ENCODE data around the gene NOXRED1. TPM values are rescaled to one million over a fixed set of nuclear protein-coding genes. Genes with fewer than 3 reads are reported as not detected.

NOXRED1 gene
- polyA plus RNA-seq, 2 of the 4 experiments (the other 2 are of a cell fraction) = 0.18 to 0.34 TPM

- ChIA-PET POLR2A (no interaction called here), CTCF (interaction anchor here (0.5 to 1.0 kb wide), 2 partner anchors 12 to 271 kb away, joined by 3 read pairs; no protein-coding TSS in a partner anchor)
- Histone ChIP-seq H3K4me2 (no peak overlapping the region), H3K4me1 (no peaks in the 10 kb centered on the region), H3K27ac (no peak overlapping the region), H3K9me3 (no peaks in the 10 kb centered on the region), H3K4me3 (no peak overlapping the region)
- TF ChIP-seq PHF8 (IDR thresholded peaks at IDR 0.05; ENCODE audit: borderline replicate concordance, low read depth) (no peak), SMC3 (IDR thresholded peaks at IDR 0.05) (no peak), NFE2L2 (conservative IDR thresholded peaks at IDR 0.05; ENCODE audit: low read length) (no peak), RAD21 (conservative IDR thresholded peaks at IDR 0.05 in 1 of 2, IDR thresholded peaks at IDR 0.05 in 1 of 2) (no peak), RNF2 (IDR thresholded peaks at IDR 0.05; ENCODE audit: borderline replicate concordance, low read depth) (no peak), PBX3 (IDR thresholded peaks at IDR 0.05) (no peak), HOXB5 (CRISPR knock-in tag; IDR thresholded peaks at IDR 0.05) (no peak), KDM1A (IDR thresholded peaks at IDR 0.05; ENCODE audit: low read depth) (no peak), MYC (IDR thresholded peaks at IDR 0.05; ENCODE audit: borderline replicate concordance, low read length) (no peak), FOSL2 (IDR thresholded peaks at IDR 0.05) (no peak), FOSL2 (CRISPR knock-in tag; IDR thresholded peaks at IDR 0.05) (no peak), POLR2AphosphoS2 (conservative IDR thresholded peaks at IDR 0.05; ENCODE audit: low read length) (no peak), EHMT2 (IDR thresholded peaks at IDR 0.05; ENCODE audit: low read depth) (no peak), CBX2 (IDR thresholded peaks at IDR 0.05; ENCODE audit: borderline replicate concordance, low read depth) (no peak)
- TF ChIP-seq, protein P1, sequence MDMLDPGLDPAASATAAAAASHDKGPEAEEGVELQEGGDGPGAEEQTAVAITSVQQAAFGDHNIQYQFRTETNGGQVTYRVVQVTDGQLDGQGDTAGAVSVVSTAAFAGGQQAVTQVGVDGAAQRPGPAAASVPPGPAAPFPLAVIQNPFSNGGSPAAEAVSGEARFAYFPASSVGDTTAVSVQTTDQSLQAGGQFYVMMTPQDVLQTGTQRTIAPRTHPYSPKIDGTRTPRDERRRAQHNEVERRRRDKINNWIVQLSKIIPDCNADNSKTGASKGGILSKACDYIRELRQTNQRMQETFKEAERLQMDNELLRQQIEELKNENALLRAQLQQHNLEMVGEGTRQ (IDR thresholded peaks at IDR 0.05) = no peak
- TF ChIP-seq, protein P2, sequence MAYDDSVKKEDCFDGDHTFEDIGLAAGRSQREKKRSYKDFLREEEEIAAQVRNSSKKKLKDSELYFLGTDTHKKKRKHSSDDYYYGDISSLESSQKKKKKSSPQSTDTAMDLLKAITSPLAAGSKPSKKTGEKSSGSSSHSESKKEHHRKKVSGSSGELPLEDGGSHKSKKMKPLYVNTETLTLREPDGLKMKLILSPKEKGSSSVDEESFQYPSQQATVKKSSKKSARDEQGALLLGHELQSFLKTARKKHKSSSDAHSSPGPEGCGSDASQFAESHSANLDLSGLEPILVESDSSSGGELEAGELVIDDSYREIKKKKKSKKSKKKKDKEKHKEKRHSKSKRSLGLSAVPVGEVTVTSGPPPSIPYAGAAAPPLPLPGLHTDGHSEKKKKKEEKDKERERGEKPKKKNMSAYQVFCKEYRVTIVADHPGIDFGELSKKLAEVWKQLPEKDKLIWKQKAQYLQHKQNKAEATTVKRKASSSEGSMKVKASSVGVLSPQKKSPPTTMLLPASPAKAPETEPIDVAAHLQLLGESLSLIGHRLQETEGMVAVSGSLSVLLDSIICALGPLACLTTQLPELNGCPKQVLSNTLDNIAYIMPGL (CRISPR knock-in tag; IDR thresholded peaks at IDR 0.05; ENCODE audit: borderline replicate concordance) = no peak
- TF ChIP-seq, protein P3, sequence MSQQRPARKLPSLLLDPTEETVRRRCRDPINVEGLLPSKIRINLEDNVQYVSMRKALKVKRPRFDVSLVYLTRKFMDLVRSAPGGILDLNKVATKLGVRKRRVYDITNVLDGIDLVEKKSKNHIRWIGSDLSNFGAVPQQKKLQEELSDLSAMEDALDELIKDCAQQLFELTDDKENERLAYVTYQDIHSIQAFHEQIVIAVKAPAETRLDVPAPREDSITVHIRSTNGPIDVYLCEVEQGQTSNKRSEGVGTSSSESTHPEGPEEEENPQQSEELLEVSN (IDR thresholded peaks at IDR 0.05; ENCODE audit: borderline replicate concordance, low read depth) = no peak
- WGBS (ENCODE audit: missing lambda C conversion rate) = 91% methylated on average over 5 of the region's 5 CpGs
- ATAC-seq (no peak), DNase-seq (ENCODE audit: low read depth in 1 of 2, low spot score in 1 of 2) (no peak), FAIRE-seq (no peak)
Observed at GRCh38 chr14:77353469-77354141, 69.7 kb downstream of the NOXRED1 start.

- Histone ChIP-seq H3K4me3 (no peak overlapping the region), H3K4me1 (no peaks in the 10 kb centered on the region), H3K9me3 (no peaks in the 10 kb centered on the region), H3K27ac (no peak overlapping the region), H3K4me2 (no peak overlapping the region)
- ATAC-seq = no peak
- 91% methylated on average over 3 of the region's 3 CpGs for WGBS (ENCODE audit: missing lambda C conversion rate)
- POLR2A ChIA-PET = no interaction called here
- FAIRE-seq = no peak
- CTCF ChIA-PET = interaction anchor here (1.6 kb wide), 1 partner anchor 10 kb away, joined by 5 read pairs; no protein-coding TSS in a partner anchor
- no peak for DNase-seq (ENCODE audit: low read depth in 1 of 2, low spot score in 1 of 2)
- TF ChIP-seq RARB (CRISPR knock-in tag; IDR thresholded peaks at IDR 0.05) = no peak
- TF ChIP-seq NFE2L2 (conservative IDR thresholded peaks at IDR 0.05; ENCODE audit: low read length) = no peak
- TF ChIP-seq PBX3 (IDR thresholded peaks at IDR 0.05) = no peak
- TF ChIP-seq MYC (IDR thresholded peaks at IDR 0.05; ENCODE audit: borderline replicate concordance, low read length) = no peak
- TF ChIP-seq NPAS2 (CRISPR knock-in tag; IDR thresholded peaks at IDR 0.05; ENCODE audit: borderline replicate concordance) = no peak
- TF ChIP-seq, protein P4, sequence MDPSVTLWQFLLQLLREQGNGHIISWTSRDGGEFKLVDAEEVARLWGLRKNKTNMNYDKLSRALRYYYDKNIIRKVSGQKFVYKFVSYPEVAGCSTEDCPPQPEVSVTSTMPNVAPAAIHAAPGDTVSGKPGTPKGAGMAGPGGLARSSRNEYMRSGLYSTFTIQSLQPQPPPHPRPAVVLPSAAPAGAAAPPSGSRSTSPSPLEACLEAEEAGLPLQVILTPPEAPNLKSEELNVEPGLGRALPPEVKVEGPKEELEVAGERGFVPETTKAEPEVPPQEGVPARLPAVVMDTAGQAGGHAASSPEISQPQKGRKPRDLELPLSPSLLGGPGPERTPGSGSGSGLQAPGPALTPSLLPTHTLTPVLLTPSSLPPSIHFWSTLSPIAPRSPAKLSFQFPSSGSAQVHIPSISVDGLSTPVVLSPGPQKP (IDR thresholded peaks at IDR 0.05; ENCODE audit: low read depth, low read length) = no peak
- TF ChIP-seq HOXB5 (CRISPR knock-in tag; IDR thresholded peaks at IDR 0.05) = no peak
- no peak for TF ChIP-seq TFCP2L1 (CRISPR knock-in tag; IDR thresholded peaks at IDR 0.05)
- TF ChIP-seq FOSL2 (IDR thresholded peaks at IDR 0.05) = no peak
- TF ChIP-seq FOSL2 (CRISPR knock-in tag; IDR thresholded peaks at IDR 0.05) = no peak
- TF ChIP-seq JUNB (IDR thresholded peaks at IDR 0.05) = no peak
- no peak for TF ChIP-seq FOXS1 (CRISPR knock-in tag; IDR thresholded peaks at IDR 0.05)
- TF ChIP-seq BCL3 (IDR thresholded peaks at IDR 0.05) = no peak
- no peak for TF ChIP-seq MAZ (IDR thresholded peaks at IDR 0.05; ENCODE audit: borderline replicate concordance, low read depth, low read length)
- no peak for TF ChIP-seq EHMT2 (IDR thresholded peaks at IDR 0.05; ENCODE audit: low read depth)
- TF ChIP-seq EP300 (IDR thresholded peaks at IDR 0.05) = no peak
- TF ChIP-seq, protein P5, sequence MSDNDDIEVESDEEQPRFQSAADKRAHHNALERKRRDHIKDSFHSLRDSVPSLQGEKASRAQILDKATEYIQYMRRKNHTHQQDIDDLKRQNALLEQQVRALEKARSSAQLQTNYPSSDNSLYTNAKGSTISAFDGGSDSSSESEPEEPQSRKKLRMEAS (IDR thresholded peaks at IDR 0.05) = no peak
- no peak for TF ChIP-seq CHD2 (IDR thresholded peaks at IDR 0.05; ENCODE audit: low read length, partially characterized antibody)
Observed at GRCh38 chr14:77347751-77348150, 75.6 kb downstream of the NOXRED1 start.
